Endodermal cell (in vitro differentiated cells): ENCODE measurements around the gene COPE. TPM values are rescaled to one million over a fixed set of nuclear protein-coding genes. Genes with fewer than 3 reads are reported as not detected.

Experiments used
- DNase-seq: peaks from one replicate; pipeline ENCODE4 v3.0.0-alpha.2; 2017
- H3K27ac ChIP-seq: 2 replicates; pipeline ENCODE4 v1.5.1; 2013; ENCODE audit warnings: mild to moderate bottlenecking, low read depth, low read length, moderate library complexity
- H3K27me3 ChIP-seq: 2 replicates; pipeline ENCODE4 v1.6.1; 2013; ENCODE audit warnings: mild to moderate bottlenecking, low read length, moderate library complexity; ENCODE audit not compliant: insufficient read depth, control insufficient read depth, poor library complexity, severe bottlenecking
- H3K36me3 ChIP-seq: 2 replicates; pipeline ENCODE4 v1.7.0; 2013; ENCODE audit warnings: mild to moderate bottlenecking, low read length, moderate library complexity; ENCODE audit not compliant: control insufficient read depth, insufficient read depth
- H3K4me1 ChIP-seq: one replicate; pipeline ENCODE4 v1.7.0; 2013; ENCODE audit warnings: low read length; ENCODE audit not compliant: control insufficient read depth, insufficient read depth
- H3K4me3 ChIP-seq: 2 replicates; pipeline ENCODE4 v1.5.1; 2013; ENCODE audit warnings: mild to moderate bottlenecking, low read length, moderate library complexity
- H3K9ac ChIP-seq: 2 replicates; pipeline ENCODE4 v1.6.1; 2013; ENCODE audit warnings: mild to moderate bottlenecking, low read length, moderate library complexity; ENCODE audit not compliant: poor library complexity, severe bottlenecking; ENCODE audit errors: extremely low read depth
- H3K9me3 ChIP-seq: 2 replicates; pipeline ENCODE4 v1.6.1; 2013; ENCODE audit warnings: mild to moderate bottlenecking, low read length, moderate library complexity; ENCODE audit not compliant: control insufficient read depth
- H3K27ac Mint-ChIP-seq: 2 replicates; pipeline ENCODE4 v1.8.0; 2020; ENCODE audit warnings: mixed read lengths
- H3K27me3 Mint-ChIP-seq: 2 replicates; pipeline ENCODE4 v1.8.0; 2021; ENCODE audit warnings: mild to moderate bottlenecking, mixed read lengths; ENCODE audit not compliant: insufficient read depth
- H3K36me3 Mint-ChIP-seq: 2 replicates; pipeline ENCODE4 v1.8.0; 2020; ENCODE audit warnings: low read depth, mixed read lengths
- H3K4me1 Mint-ChIP-seq: 2 replicates; pipeline ENCODE4 v1.8.0; 2020; ENCODE audit warnings: mixed read lengths
- H3K4me3 Mint-ChIP-seq: 2 replicates; pipeline ENCODE4 v1.8.0; 2020; ENCODE audit warnings: mild to moderate bottlenecking, moderate library complexity, mixed read lengths
- H3K9me3 Mint-ChIP-seq: 2 replicates; pipeline ENCODE4 v1.8.0; 2020; ENCODE audit warnings: mild to moderate bottlenecking, mixed read lengths
- WGBS, 2 experiments: methylation state at CpG; one replicate each; pipeline versions ENCODE4 v1.1.5 to v1.1.7; 2013; ENCODE audit warnings: missing lambda C conversion rate in 2 of 2, mixed read lengths in 1 of 2; ENCODE audit not compliant: insufficient coverage in 1 of 2, insufficient read length in 1 of 2; 5-methylcytosine and 5-hydroxymethylcytosine counted together
- total RNA-seq, 2 donors: library from RNA; stranded (reverse); fragmentation: NEBNext Ultra II Directional in 1 of 2; extraction: Animal tissue kit (Norgen Biotek cat#: 25700) in 1 of 2; gene quantifications; 2 replicates in 1 of 2; 3 replicates in 1 of 2; pipeline ENCODE4 v1.2.1, GENCODE V29; 2021
- TF ChIP-seq, protein P1 (sequence below): fragments of 200-600 bp; sonication (generic); conservative IDR thresholded peaks from 2 replicates; pipeline ENCODE4 v1.5.0; 2021; ENCODE audit warnings: antibody characterized with exemption, mild to moderate bottlenecking

Gene COPE
- total RNA-seq, 2 donors from 2014 or later: 226 to 241 TPM

DNA sequence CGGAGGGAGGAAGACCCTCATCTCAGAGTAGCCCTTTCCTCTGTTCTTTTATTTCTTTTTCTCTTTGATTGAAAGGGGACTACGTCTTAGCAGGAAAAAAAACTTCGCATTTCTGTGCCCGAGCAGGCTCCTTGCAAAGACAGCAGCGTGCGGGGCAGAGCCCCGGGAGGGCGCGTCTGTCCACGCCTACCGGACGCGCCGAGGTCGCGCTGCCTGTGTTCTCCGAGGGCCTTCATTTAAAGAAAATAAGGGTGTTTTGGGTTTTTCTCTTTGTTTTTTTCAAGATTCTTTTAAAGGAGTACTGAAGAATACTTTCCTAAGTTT lies 52.4 kb downstream of the COPE start:
- no peak overlapping the region for H3K4me3 Mint-ChIP-seq
- no peak overlapping the region for H3K27ac ChIP-seq
- TF ChIP-seq, protein P1, sequence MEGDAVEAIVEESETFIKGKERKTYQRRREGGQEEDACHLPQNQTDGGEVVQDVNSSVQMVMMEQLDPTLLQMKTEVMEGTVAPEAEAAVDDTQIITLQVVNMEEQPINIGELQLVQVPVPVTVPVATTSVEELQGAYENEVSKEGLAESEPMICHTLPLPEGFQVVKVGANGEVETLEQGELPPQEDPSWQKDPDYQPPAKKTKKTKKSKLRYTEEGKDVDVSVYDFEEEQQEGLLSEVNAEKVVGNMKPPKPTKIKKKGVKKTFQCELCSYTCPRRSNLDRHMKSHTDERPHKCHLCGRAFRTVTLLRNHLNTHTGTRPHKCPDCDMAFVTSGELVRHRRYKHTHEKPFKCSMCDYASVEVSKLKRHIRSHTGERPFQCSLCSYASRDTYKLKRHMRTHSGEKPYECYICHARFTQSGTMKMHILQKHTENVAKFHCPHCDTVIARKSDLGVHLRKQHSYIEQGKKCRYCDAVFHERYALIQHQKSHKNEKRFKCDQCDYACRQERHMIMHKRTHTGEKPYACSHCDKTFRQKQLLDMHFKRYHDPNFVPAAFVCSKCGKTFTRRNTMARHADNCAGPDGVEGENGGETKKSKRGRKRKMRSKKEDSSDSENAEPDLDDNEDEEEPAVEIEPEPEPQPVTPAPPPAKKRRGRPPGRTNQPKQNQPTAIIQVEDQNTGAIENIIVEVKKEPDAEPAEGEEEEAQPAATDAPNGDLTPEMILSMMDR: no peak
- H3K9me3 Mint-ChIP-seq: no peaks in the 10 kb centered on the region
- no peaks in the 10 kb centered on the region for H3K27me3 ChIP-seq
- H3K27ac Mint-ChIP-seq: no peak overlapping the region
- no peak overlapping the region for H3K9ac ChIP-seq
- peaks cover 7% of the 10 kb centered on the region for H3K4me1 Mint-ChIP-seq
- no peaks in the 10 kb centered on the region for H3K27me3 Mint-ChIP-seq
- H3K4me1 ChIP-seq: peaks cover 2% of the 10 kb centered on the region
- no peak for DNase-seq
- WGBS, 2 experiments: 91 to 96% methylated on average over 16 to 17 of the region's 17 CpGs
- H3K4me3 ChIP-seq: no peak overlapping the region
- no peaks in the 10 kb centered on the region for H3K9me3 ChIP-seq
- peaks cover 37% of the 10 kb centered on the region for H3K36me3 Mint-ChIP-seq
- H3K36me3 ChIP-seq: peaks cover 50% of the 10 kb centered on the region

DNA sequence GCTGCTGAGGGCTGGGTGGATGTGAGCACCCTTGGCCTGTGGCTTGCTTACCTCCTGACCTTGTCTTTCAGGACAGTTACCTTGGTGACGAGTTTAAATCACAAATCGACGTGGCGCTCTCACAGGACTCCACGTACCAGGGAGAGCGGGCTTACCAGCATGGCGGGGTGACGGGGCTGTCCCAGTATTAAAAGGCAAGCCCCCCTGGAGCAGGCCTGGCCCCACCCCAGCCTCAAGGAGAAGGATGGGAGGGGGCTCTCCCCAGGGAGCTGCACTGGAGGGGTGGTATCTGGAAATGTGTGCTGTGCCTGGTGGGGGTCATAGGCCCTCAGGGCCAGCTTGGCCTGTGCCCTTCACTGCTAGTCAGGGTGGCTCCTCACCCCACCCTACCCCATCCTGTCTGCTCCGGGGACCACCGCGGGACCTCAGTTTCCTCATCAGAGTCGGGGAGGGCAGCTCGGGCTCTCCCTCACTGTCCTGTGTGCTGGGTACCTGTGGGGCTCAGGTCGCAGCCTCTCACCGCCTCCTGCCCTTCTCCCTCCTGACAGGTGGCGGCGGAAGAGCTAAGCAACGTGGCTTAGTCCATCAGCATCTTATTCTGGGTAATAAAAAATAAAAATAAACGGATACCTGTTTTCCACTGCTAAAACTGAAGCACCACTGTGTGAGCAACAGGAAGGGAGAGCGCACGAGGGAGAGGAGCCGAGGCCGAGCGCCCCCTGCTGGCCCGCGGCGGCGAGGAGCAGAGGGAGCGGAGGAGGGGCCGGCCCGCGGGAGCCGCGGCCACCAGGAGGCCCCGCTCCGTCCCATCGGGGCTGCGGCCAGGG lies 53.0 kb downstream of the COPE start:
- H3K9ac ChIP-seq: no peak overlapping the region
- H3K9me3 ChIP-seq: no peaks in the 10 kb centered on the region
- H3K4me1 Mint-ChIP-seq: peaks cover 2% of the 10 kb centered on the region
- peak overlapping the region; percentile 18 for H3K27ac Mint-ChIP-seq
- peak; percentile 92 for DNase-seq
- H3K27me3 ChIP-seq: no peaks in the 10 kb centered on the region
- H3K4me1 ChIP-seq: no peaks in the 10 kb centered on the region
- H3K27me3 Mint-ChIP-seq: no peaks in the 10 kb centered on the region
- H3K27ac ChIP-seq: no peak overlapping the region
- H3K36me3 Mint-ChIP-seq: peaks cover 42% of the 10 kb centered on the region
- WGBS, 2 experiments: 41 to 46% methylated on average over 35 to 38 of the region's 38 CpGs
- TF ChIP-seq, protein P1: peak; percentile 100
- no peak overlapping the region for H3K4me3 ChIP-seq
- peaks cover 56% of the 10 kb centered on the region for H3K36me3 ChIP-seq
- H3K4me3 Mint-ChIP-seq: no peak overlapping the region
- no peaks in the 10 kb centered on the region for H3K9me3 Mint-ChIP-seq

DNA sequence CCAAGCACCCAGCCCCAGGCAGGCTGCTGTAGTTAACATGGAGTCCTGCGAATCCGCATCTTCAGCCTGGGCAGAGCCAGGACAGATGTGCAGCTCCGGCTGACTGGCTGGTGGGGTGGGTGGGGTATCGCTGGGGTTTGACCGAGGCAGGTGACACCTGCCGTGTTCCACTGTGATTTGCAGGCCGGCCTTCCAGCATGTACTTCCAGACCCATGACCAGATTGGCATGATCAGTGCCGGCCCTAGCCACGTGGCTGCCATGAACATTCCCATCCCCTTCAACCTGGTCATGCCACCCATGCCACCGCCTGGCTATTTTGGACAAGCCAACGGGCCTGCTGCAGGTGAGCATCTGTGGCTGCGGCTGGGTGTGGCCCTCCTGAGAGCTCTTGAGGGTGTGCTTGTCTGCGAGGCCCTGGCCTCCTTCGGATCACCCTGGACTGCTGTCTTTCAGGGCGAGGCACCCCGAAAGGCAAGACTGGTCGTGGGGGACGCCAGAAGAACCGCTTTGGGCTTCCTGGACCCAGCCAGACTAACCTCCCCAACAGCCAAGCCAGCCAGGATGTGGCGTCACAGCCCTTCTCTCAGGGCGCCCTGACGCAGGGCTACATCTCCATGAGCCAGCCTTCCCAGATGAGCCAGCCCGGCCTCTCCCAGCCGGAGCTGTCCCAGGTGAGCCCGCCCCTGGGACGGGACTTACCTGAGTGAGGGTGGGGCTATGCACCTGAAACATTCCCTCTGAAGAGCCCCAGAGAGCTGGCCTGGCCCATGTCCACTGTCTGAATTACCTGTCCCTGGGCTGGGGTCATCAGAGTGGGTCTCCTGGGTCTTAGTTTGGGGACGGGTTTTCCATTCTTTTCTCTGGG lies 53.8 kb downstream of the COPE start:
- TF ChIP-seq, protein P1: no peak
- Histone ChIP-seq H3K9ac (no peak overlapping the region), H3K4me3 (no peak overlapping the region), H3K4me1 (no peaks in the 10 kb centered on the region), H3K36me3 (peaks cover 64% of the 10 kb centered on the region), H3K27ac (no peak overlapping the region), H3K9me3 (no peaks in the 10 kb centered on the region), H3K27me3 (no peaks in the 10 kb centered on the region)
- H3K36me3 Mint-ChIP-seq: peaks cover 51% of the 10 kb centered on the region
- no peak overlapping the region for H3K4me3 Mint-ChIP-seq
- H3K27me3 Mint-ChIP-seq: no peaks in the 10 kb centered on the region
- H3K9me3 Mint-ChIP-seq: no peaks in the 10 kb centered on the region
- DNase-seq: no peak
- H3K27ac Mint-ChIP-seq: peak overlapping the region; percentile 18
- H3K4me1 Mint-ChIP-seq: no peaks in the 10 kb centered on the region
- 92 to 95% methylated on average over 23 to 27 of the region's 27 CpGs for WGBS, 2 experiments
